ENCODE data around the gene APLP1. TPM values are rescaled to one million over a fixed set of nuclear protein-coding genes. Genes with fewer than 3 reads are reported as not detected.

Gene APLP1
- total RNA-seq, 6 experiments from 2014 or later: 0.27 to 1.5 (median 0.37) TPM; not detected in 3

DNA sequence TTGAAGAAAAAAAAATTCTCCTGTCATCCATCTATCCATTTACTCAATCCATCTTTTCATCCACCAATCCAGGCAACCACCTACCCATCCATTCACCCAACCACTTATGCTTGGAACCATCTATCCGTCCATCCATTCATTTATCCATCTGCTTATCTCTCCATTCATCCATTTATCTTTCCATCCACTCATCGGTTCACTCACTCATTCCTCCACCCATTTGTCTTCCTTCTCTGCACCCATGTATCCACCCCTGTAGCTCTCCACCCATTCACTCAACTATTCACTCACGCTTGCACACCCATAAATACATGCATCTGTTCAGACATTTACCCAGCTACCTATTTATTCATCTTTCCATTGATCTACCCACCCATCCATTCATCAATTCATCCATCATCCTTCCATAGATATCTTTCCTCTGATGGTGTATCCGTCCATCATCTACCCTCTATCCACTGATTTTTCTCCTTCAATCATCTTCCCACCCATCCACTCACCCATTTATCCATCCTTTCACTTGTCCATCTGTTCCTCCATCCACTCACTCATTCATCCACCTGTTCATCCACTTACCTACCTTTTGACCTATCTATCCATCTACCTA lies 25.6 kb upstream of the APLP1 start:
- Histone ChIP-seq H3K4me1 (no peaks in the 10 kb centered on the region), H3K4me3 (no peak overlapping the region), H3K36me3 (no peaks in the 10 kb centered on the region), H3K27me3 (peaks cover 5 to 21% of the 10 kb centered on the region in 2 donors), H3K27ac (no peak overlapping the region), H3K9me3 (no peaks in the 10 kb centered on the region)
- TF ChIP-seq, protein P1, sequence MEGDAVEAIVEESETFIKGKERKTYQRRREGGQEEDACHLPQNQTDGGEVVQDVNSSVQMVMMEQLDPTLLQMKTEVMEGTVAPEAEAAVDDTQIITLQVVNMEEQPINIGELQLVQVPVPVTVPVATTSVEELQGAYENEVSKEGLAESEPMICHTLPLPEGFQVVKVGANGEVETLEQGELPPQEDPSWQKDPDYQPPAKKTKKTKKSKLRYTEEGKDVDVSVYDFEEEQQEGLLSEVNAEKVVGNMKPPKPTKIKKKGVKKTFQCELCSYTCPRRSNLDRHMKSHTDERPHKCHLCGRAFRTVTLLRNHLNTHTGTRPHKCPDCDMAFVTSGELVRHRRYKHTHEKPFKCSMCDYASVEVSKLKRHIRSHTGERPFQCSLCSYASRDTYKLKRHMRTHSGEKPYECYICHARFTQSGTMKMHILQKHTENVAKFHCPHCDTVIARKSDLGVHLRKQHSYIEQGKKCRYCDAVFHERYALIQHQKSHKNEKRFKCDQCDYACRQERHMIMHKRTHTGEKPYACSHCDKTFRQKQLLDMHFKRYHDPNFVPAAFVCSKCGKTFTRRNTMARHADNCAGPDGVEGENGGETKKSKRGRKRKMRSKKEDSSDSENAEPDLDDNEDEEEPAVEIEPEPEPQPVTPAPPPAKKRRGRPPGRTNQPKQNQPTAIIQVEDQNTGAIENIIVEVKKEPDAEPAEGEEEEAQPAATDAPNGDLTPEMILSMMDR (IDR thresholded peaks at IDR 0.05): no peak
- no peak for TF ChIP-seq POLR2A (IDR thresholded peaks at IDR 0.05)
- intact Hi-C loops (cut with DNase I): no loop called here
- WGBS (ENCODE audit: insufficient coverage, low coverage, low lambda C conversion rate, missing lambda C conversion rate): 62% methylated on average over 4 of the region's 4 CpGs
- ATAC-seq: no peak
- no peak for DNase-seq

DNA sequence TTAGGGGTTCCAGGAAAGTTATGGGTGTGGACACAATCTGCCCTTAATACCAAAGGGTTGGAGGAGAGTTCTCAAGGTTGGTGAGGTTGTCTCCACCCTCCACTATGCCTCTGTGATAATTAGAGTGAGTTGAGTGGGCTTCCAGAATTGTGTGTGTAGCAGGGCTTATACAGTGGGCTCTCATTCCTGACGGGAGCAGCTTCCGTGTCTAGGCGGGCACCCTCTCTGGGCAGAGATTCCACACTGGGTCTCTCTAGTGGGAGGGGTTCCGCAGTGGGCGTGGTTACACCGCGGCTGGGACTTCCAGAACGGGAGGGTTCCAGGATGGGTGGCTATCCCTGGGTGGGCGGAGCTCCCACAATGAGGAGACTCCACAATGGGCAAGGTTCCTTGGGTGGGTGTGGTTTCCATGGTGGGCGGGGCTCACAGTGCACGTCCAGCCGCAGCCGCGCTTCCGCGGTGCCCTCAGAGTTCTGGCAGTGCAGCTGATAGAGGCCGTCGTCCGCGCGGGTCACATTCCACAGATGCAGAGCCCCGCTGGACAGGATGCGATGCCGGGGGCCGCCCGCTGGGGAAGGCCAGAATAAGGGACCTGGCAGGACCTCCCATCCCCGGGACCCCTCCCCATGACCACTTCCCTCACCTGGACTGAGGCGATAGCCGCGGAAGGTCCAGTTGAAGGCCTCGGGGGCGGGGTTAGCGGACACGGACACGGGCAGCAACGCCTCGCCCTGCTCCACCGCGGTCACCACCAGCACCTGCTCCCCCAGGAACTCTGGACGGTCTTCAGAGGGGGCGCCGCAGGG lies 24.5 kb upstream of the APLP1 start:
- ATAC-seq: no peak

DNA sequence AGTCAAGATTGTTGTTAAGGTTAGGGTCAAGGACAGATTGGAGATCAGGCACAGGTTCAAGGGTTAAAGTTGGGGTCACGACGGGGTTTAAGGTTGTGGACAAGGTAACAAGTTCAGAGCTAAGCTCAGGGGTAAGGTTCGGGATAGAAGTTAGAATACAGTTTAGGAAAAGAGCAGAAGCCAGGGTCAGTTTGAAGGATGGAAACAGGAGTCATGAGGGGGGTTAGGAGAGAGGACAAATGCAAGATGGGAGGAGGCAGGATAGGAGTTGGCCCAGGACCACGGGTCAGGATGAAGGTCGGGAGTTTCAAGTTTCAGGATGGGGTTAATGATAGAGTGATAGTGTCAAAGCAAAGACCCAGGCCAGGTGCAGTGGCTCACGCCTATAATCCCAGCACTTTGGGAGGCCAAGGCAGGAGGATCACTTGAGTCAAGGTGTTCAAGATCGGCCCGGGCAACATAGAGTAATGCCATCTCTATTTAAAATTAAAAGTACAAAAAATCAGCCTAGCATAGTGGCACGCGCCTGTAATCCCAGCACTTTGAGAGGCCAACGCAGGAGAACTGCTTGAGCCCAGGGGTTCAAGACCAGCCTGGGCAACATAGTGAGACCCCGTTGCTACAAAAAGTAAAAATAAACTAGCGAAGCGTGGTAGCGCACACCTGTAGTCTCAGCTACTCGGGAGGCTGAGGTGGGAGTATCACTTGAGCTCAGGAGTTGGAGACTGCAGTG lies 23.7 kb upstream of the APLP1 start:
- TF ChIP-seq POLR2A (IDR thresholded peaks at IDR 0.05): no peak
- TF ChIP-seq, protein P1 (IDR thresholded peaks at IDR 0.05): no peak
- H3K36me3 ChIP-seq: no peaks in the 10 kb centered on the region
- H3K27me3 ChIP-seq: peaks cover 5 to 21% of the 10 kb centered on the region in 2 donors
- 42% methylated on average over 13 of the region's 16 CpGs for WGBS (ENCODE audit: insufficient coverage, low coverage, low lambda C conversion rate, missing lambda C conversion rate)
- no peaks in the 10 kb centered on the region for H3K9me3 ChIP-seq
- DNase-seq (peak in 1 of 3 donors; percentile 3), ATAC-seq (no peak)
- H3K4me1 ChIP-seq: no peaks in the 10 kb centered on the region
- intact Hi-C loops (cut with DNase I): no loop called here
- H3K27ac ChIP-seq: no peak overlapping the region
- H3K4me3 ChIP-seq: no peak overlapping the region

More for the DNA sequence above, 24.5 kb upstream of the APLP1 start:
- H3K27me3 ChIP-seq: peaks cover 5 to 21% of the 10 kb centered on the region in 2 donors
- intact Hi-C loops (cut with DNase I): no loop called here
- no peaks in the 10 kb centered on the region for H3K9me3 ChIP-seq
- peak in 1 of 3 donors; percentile 37 for DNase-seq
- no peak overlapping the region for H3K27ac ChIP-seq
- no peaks in the 10 kb centered on the region for H3K4me1 ChIP-seq
- no peaks in the 10 kb centered on the region for H3K36me3 ChIP-seq
- WGBS (ENCODE audit: insufficient coverage, low coverage, low lambda C conversion rate, missing lambda C conversion rate): 4% methylated on average over 10 of the region's 42 CpGs
- H3K4me3 ChIP-seq: no peak overlapping the region
- no peak for TF ChIP-seq POLR2A (IDR thresholded peaks at IDR 0.05)
- TF ChIP-seq, protein P1 (IDR thresholded peaks at IDR 0.05): no peak

DNA sequence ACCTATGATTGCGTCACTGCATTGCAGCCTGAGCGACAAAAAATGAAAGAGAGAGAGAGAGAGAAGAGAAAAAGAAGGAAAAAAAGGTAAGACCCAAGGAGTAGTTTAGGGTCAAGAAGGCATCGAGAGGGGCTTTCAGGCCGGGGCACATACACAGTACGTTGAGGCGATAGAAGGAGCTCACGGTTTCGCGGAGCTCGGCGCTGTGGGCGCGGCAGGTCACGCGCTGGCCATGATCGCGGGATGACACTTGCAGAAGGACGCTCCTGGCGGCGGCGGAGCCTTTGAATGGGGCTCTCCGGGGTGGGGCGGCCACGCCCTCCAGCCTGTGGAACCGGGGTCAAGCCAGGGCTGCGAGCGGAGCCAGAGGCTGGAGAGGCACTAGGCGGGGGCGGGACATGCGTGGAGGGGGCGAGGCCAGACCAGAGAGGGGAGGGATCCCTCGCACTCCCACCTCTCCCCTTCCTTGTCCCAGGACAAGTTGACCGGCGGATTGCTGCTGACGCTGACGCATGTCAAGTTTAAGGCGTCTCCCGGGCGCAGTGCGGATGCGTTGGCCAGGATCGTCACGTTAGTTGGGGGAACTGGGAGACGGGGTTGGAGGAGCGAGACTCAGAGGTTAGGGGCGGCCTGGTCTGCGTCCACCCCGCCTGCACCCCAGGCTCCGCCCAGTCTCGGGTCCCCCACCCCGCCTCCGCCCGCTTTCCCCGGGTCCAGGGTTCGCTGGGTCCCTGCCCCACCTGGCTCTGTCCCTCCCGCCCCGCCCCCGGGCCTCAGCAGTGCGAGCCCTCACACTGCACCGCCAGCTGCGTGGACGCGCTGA lies 22.9 kb upstream of the APLP1 start:
- Histone ChIP-seq H3K36me3 (no peaks in the 10 kb centered on the region), H3K9me3 (no peaks in the 10 kb centered on the region), H3K27ac (no peak overlapping the region), H3K27me3 (peaks cover 5 to 21% of the 10 kb centered on the region in 2 donors), H3K4me3 (no peak overlapping the region), H3K4me1 (no peaks in the 10 kb centered on the region)
- intact Hi-C loops (cut with DNase I): no loop called here
- ATAC-seq: peak; percentile 32 to 65 (median 47)
- TF ChIP-seq, protein P1 (IDR thresholded peaks at IDR 0.05): no peak
- TF ChIP-seq POLR2A (IDR thresholded peaks at IDR 0.05): no peak
- DNase-seq: peak in 1 of 3 donors; percentile 57
- WGBS (ENCODE audit: insufficient coverage, low coverage, low lambda C conversion rate, missing lambda C conversion rate): 11% methylated on average over 22 of the region's 63 CpGs

All from right lobe of liver (tissue), 6 donors.